GM23248 (cell line): ENCODE measurements around the gene GALNT17. TPM values are rescaled to one million over a fixed set of nuclear protein-coding genes. Genes with fewer than 3 reads are reported as not detected.
"Not testable (repeated sequence)": the region's sequence is repeated elsewhere in the genome, so short reads cannot be mapped to it uniquely, and the experiment has no call there.

ENCODE experiments used
- DNase-seq: peaks from one replicate; pipeline ENCODE4 v3.0.0-alpha.2; 2015
- H2AFZ ChIP-seq: fragments of 200-600 bp; sonication (generic); 2 replicates; pipeline ENCODE4 v1.6.1; 2016; ENCODE audit warnings: antibody characterized with exemption
- H3F3A ChIP-seq: fragments of 200-600 bp; sonication (generic); 2 replicates; pipeline ENCODE4 v1.6.1; 2016; ENCODE audit warnings: mild to moderate bottlenecking, antibody characterized with exemption, mixed run types; ENCODE audit not compliant: insufficient read depth
- H3K27ac ChIP-seq: fragments of 200-600 bp; sonication (generic); 2 replicates; pipeline ENCODE4 v1.5.1; 2016; ENCODE audit warnings: mild to moderate bottlenecking
- H3K27me3 ChIP-seq: fragments of 200-600 bp; sonication (generic); replicated peaks from 2 replicates; pipeline ENCODE4 v1.6.1; 2016; ENCODE audit warnings: mild to moderate bottlenecking; ENCODE audit not compliant: insufficient read depth
- H3K36me3 ChIP-seq: fragments of 200-600 bp; sonication (generic); 2 replicates; pipeline ENCODE4 v1.6.1; 2016; ENCODE audit warnings: low read depth, mild to moderate bottlenecking
- H3K4me1 ChIP-seq: fragments of 200-600 bp; sonication (generic); 2 replicates; pipeline ENCODE4 v1.6.1; 2016; ENCODE audit warnings: mild to moderate bottlenecking; ENCODE audit not compliant: insufficient read depth
- H3K4me2 ChIP-seq: fragments of 200-600 bp; sonication (generic); one replicate; pipeline ENCODE4 v1.6.1; 2016; ENCODE audit warnings: mild to moderate bottlenecking; ENCODE audit not compliant: unreplicated experiment
- H3K4me3 ChIP-seq: fragments of 200-600 bp; sonication (generic); 2 replicates; pipeline ENCODE4 v1.5.1; 2016; ENCODE audit warnings: mild to moderate bottlenecking
- H3K79me2 ChIP-seq: fragments of 200-600 bp; sonication (generic); 2 replicates; pipeline ENCODE4 v1.6.1; 2016; ENCODE audit warnings: mild to moderate bottlenecking; ENCODE audit not compliant: insufficient read depth
- H3K9ac ChIP-seq: fragments of 200-600 bp; sonication (generic); 2 replicates; pipeline ENCODE4 v1.6.1; 2016; ENCODE audit warnings: mild to moderate bottlenecking
- H3K9me2 ChIP-seq: fragments of 200-600 bp; sonication (generic); 2 replicates; pipeline ENCODE4 v1.6.1; 2016; ENCODE audit warnings: mixed run types, mild to moderate bottlenecking, moderate library complexity; ENCODE audit not compliant: insufficient read depth
- H3K9me3 ChIP-seq: fragments of 200-600 bp; sonication (generic); one replicate; pipeline ENCODE4 v1.6.1; 2017; ENCODE audit warnings: low read depth
- H4K20me1 ChIP-seq: fragments of 200-600 bp; sonication (generic); 2 replicates; pipeline ENCODE4 v1.6.0; 2016; ENCODE audit not compliant: insufficient read depth
- EZH2 ChIP-seq: fragments of 200-600 bp; sonication (generic); IDR thresholded peaks from 2 replicates; pipeline ENCODE4 v1.6.1; 2018; ENCODE audit warnings: antibody characterized with exemption, mild to moderate bottlenecking; ENCODE audit not compliant: insufficient read depth, poor library complexity, severe bottlenecking
- EZH2phosphoT487 ChIP-seq: fragments of 200-600 bp; sonication (generic); IDR thresholded peaks from 2 replicates; pipeline ENCODE4 v1.6.1; 2018; ENCODE audit warnings: antibody characterized with exemption, moderate library complexity, mild to moderate bottlenecking, low read depth; ENCODE audit not compliant: insufficient read depth
- WGBS, 2 experiments: methylation state at CpG; one replicate each; pipeline ENCODE4 v1.1.6; 2015 to 2017; ENCODE audit warnings: low lambda C conversion rate in 2 of 2, low coverage in 1 of 2; ENCODE audit errors: missing lambda C conversion rate in 2 of 2; 5-methylcytosine and 5-hydroxymethylcytosine counted together
- in situ Hi-C: fragments of 300-500 bp; cut with MboI; formaldehyde crosslinking; loops from 2 replicates; pipeline ENCODE4 v1.15.0; 2020
- polyA plus RNA-seq: library from polyadenylated mRNA; unstranded; fragments of >200 nt; fragmentation: Nextera tagmentation; extraction: Ambion mirVana; gene quantifications from 2 replicates; pipeline ENCODE4 v1.2.1, GENCODE V29; 2016
- total RNA-seq: library from RNA; depleted of rRNA; stranded (reverse); fragments of >200 nt; shearing (Covaris generic); gene quantifications from 2 replicates; pipeline ENCODE4 v1.2.3, GENCODE V29; 2014

Gene GALNT17
- total and polyA plus RNA-seq, 2 experiments from 2014 or later, result not detected

DNA sequence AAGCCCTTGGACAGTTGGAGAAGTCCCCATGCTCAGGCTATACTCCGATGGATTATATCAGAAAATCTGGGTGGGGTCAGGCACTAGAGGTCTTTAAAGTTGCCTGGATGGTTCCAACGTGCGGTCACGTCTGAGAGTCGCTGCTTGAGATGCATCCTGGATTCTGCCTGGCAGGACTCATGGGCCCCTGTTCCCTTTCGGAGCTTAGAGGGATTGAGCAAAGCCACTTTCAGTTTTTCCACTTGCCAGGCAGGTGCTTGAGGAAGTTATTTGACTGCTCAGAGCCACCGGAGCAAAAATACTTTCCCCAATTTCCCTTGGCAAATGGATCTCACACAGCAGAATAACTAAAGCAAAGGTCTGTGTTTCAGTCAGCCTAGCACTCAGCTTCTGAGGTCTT, 129.1 kb downstream of the GALNT17 start:
- Histone ChIP-seq H3K4me1 (no peaks in the 10 kb centered on the region), H3K79me2 (no peaks in the 10 kb centered on the region), H3K9ac (no peak overlapping the region), H3K9me2 (no peaks in the 10 kb centered on the region), H3K36me3 (no peaks in the 10 kb centered on the region), H3K9me3 (no peaks in the 10 kb centered on the region), H3K4me2 (no peak overlapping the region), H3F3A (no peaks in the 10 kb centered on the region), H2AFZ (no peak overlapping the region), H3K4me3 (no peak overlapping the region), H3K27me3 (no peaks in the 10 kb centered on the region), H3K27ac (no peak overlapping the region), H4K20me1 (no peaks in the 10 kb centered on the region)
- WGBS, 2 experiments, result 27 to 29% methylated on average over 7 of the region's 7 CpGs
- DNase-seq, result no peak
- TF ChIP-seq EZH2, result no peak
- TF ChIP-seq EZH2phosphoT487, result no peak
- in situ Hi-C loops, result no loop called here

DNA sequence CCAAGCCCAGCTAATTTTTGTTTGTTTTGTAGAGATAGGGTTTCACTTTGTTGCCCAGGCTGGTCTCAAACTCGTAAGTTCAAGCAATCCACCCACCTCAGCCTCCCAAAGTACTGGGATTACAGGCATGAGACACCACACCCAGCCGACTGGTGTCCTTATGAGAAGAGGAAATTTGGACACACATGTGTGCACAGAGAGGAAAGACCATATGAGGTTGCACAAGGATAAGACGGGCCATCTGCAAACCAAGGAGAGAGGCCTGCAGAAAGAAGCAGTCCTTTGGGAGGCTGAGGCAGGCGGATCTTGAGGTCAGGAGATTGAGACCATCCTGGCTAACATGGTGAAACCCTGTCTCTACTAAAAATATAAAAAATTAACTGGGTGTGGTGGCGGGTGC, 130.9 kb downstream of the GALNT17 start:
- H3K4me1 ChIP-seq, result not testable (repeated sequence)

DNA sequence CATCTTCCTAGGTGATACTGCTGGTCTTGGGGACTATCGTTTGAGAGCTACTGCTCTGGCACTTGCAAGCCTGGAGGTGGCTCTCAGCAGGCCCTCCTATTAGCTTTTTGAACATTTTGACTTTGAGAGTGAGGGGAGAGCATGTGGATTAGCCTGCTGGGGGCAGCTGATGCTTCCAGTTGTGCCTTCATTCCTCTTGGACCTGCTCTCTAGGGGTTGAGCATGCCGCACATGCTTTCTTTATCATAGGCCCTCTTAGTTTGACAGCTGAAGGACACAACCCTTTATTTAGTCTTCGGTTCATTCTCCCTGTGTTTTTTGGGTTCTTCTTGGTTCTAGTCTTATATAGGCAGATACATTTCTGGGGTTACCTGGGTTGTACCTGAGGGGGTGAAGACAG, 132.1 kb downstream of the GALNT17 start:
- Histone ChIP-seq H3K4me3 (no peak overlapping the region), H2AFZ (no peak overlapping the region), H3K36me3 (no peaks in the 10 kb centered on the region), H3K27ac (no peak overlapping the region), H3K79me2 (no peaks in the 10 kb centered on the region), H3K9me2 (no peaks in the 10 kb centered on the region), H4K20me1 (no peaks in the 10 kb centered on the region), H3K9ac (no peak overlapping the region), H3F3A (no peaks in the 10 kb centered on the region), H3K4me1 (no peaks in the 10 kb centered on the region), H3K4me2 (no peak overlapping the region), H3K9me3 (no peaks in the 10 kb centered on the region), H3K27me3 (no peaks in the 10 kb centered on the region)
- TF ChIP-seq EZH2phosphoT487, result no peak
- in situ Hi-C loops, result no loop called here
- no peak for DNase-seq
- WGBS, 2 experiments, result 46 to 48% methylated on average over 3 of the region's 3 CpGs

More for the DNA sequence above, 130.9 kb downstream of the GALNT17 start:
- in situ Hi-C loops, H3K4me2 ChIP-seq, H3K79me2 ChIP-seq, H3K27me3 ChIP-seq, H2AFZ ChIP-seq, H3K9ac ChIP-seq, DNase-seq, H3K9me2 ChIP-seq, H3K4me3 ChIP-seq, H3K36me3 ChIP-seq, H3K27ac ChIP-seq, H4K20me1 ChIP-seq, H3K9me3 ChIP-seq, H3F3A ChIP-seq: not testable (repeated sequence)
- 21 to 28% methylated on average over 5 of the region's 5 CpGs for WGBS, 2 experiments

DNA sequence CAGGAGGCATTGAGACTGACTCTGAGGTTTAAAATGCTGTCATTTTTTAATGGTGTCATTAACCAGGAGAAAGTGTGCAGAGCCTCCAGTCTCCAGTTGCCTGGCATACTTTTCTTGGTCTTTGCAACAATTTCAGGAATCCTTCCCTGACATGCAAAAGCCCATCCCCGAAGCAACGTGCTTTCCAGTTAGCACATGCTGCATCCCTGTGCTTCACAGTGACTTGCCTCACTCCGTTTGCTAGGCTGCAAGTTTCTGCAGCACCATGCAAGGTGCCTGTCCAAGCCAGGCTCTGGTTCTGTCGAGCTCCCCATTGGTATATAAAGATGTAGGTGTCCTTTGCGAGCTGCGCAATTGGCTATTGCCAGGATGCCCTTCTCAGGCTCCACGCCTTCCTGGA, 135.0 kb downstream of the GALNT17 start:
- no peak for DNase-seq
- no peak overlapping the region for H2AFZ ChIP-seq
- in situ Hi-C loops, result no loop called here
- no peaks in the 10 kb centered on the region for H3K36me3 ChIP-seq
- H3K4me2 ChIP-seq, result no peak overlapping the region
- H3K27me3 ChIP-seq, result no peaks in the 10 kb centered on the region
- no peaks in the 10 kb centered on the region for H4K20me1 ChIP-seq
- no peak overlapping the region for H3K9ac ChIP-seq
- WGBS, 2 experiments, result 7 to 11% methylated on average over 7 of the region's 7 CpGs
- no peak for TF ChIP-seq EZH2
- TF ChIP-seq EZH2phosphoT487, result no peak
- H3K4me1 ChIP-seq, result no peaks in the 10 kb centered on the region
- H3K27ac ChIP-seq, result no peak overlapping the region
- no peaks in the 10 kb centered on the region for H3K79me2 ChIP-seq
- no peaks in the 10 kb centered on the region for H3K9me3 ChIP-seq
- no peak overlapping the region for H3K4me3 ChIP-seq
- H3K9me2 ChIP-seq, result no peaks in the 10 kb centered on the region
- H3F3A ChIP-seq, result no peaks in the 10 kb centered on the region

DNA sequence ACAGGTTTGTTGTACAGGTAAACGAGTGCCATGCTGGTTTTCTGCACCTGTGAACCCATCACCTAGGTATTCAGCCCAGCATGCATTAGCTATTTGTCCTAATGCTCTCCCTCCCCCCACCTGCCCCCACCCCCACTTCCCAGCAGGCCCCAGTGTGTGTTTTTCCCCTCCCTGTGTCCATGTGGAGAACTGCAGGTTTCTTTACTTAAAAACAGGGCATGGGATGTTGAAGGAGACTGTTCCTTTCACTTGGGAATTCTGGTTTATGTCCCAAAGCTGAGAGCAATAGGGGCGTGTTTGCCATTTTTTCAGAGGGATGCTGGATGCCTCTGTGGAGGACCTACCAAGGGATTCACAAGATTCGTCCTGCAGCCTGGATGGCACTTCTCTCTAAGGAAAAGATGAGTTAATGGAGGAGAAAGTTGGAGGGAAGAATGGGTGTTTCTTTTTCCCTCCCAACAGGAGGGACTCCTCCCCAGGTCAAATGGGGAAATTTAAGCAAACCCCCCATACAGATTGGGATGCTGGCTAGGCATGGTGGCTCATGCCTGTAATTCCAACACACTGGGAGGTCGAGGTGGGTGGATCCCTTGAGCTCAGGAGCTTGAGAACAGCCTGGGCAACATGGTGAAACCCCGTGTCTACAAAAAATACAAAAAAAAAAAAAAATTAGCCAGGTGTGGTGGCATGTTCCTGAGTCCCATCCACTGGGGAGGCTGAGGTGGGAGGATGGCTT, 136.0 kb downstream of the GALNT17 start:
- Histone ChIP-seq H3F3A (no peaks in the 10 kb centered on the region), H3K36me3 (no peaks in the 10 kb centered on the region), H3K9me3 (no peaks in the 10 kb centered on the region), H3K4me1 (no peaks in the 10 kb centered on the region), H3K79me2 (no peaks in the 10 kb centered on the region), H3K9ac (no peak overlapping the region), H3K4me3 (no peak overlapping the region), H3K27me3 (no peaks in the 10 kb centered on the region), H3K27ac (no peak overlapping the region), H3K9me2 (no peaks in the 10 kb centered on the region), H2AFZ (no peak overlapping the region), H3K4me2 (no peak overlapping the region), H4K20me1 (no peaks in the 10 kb centered on the region)
- TF ChIP-seq EZH2 (no peak), EZH2phosphoT487 (no peak)
- WGBS, 2 experiments, result 6 to 14% methylated on average over 5 of the region's 5 CpGs
- in situ Hi-C loops, result no loop called here
- no peak for DNase-seq
